ENCODE data around the gene SLC2A3.

DNA sequence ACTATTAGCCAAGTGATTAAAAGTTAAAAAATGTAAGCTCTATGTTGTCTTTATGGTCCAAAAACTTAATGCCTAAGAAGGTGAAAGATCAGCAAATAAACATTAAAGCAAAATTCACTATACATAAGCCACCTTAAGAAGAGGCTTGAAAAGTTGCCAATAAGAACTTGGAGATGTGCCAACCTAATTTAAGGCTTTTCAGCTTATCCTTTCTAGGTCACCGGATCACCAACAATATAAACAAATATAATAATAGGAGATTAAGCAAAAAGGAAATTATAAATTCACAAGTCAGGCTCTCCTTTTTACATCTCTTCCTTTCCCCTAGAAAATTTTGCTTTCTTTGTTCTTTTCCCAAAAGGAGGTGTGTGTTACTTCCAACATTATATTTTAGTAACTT, 30.9 kb downstream of the SLC2A3 start:
- TF ChIP-seq CTCF (IDR thresholded peaks at IDR 0.05) (no peak), ZFX (IDR thresholded peaks at IDR 0.05; ENCODE audit: borderline replicate concordance) (no peak)
